Islet precursor cell (in vitro differentiated cells): ENCODE measurements around the gene IRF2.
"Not testable (repeated sequence)": the region's sequence is repeated elsewhere in the genome, so short reads cannot be mapped to it uniquely, and the experiment has no call there.

Source experiments
- DNase-seq: peaks from one replicate; pipeline ENCODE4 v3.0.0-alpha.2; 2018

The IRF2 gene

GRCh38 chr4:184385705-184386141 is 88.6 kb downstream of the IRF2 start:
- DNase-seq, result no peak

- no peak for DNase-seq
Observed at GRCh38 chr4:184384810-184385557, 89.4 kb downstream of the IRF2 start.

GRCh38 chr4:184384056-184384809 is 90.1 kb downstream of the IRF2 start:
- DNase-seq, result no peak

GRCh38 chr4:184383497-184384055 is 90.8 kb downstream of the IRF2 start:
- no peak for DNase-seq

- DNase-seq, result no peak
Observed at GRCh38 chr4:184382189-184382846, 92.0 kb downstream of the IRF2 start.

- no peak for DNase-seq
Observed at GRCh38 chr4:184380707-184381106, 93.6 kb downstream of the IRF2 start.

- not testable (repeated sequence) for DNase-seq
Observed at GRCh38 chr4:184380214-184380613, 94.1 kb downstream of the IRF2 start.

- no peak for DNase-seq
Observed at GRCh38 chr4:184376923-184377322, 97.4 kb downstream of the IRF2 start.

- DNase-seq, result no peak
Observed at GRCh38 chr4:184376126-184376838, 98.1 kb downstream of the IRF2 start.

GRCh38 chr4:184375623-184376022 is 98.7 kb downstream of the IRF2 start:
- DNase-seq, result not testable (repeated sequence)

- DNase-seq, result no peak
Observed at GRCh38 chr4:184375027-184375426, 99.3 kb downstream of the IRF2 start.

GRCh38 chr4:184373886-184374405 is 100.4 kb downstream of the IRF2 start:
- DNase-seq, result no peak

GRCh38 chr4:184371390-184371787 is 103.0 kb downstream of the IRF2 start:
- DNase-seq, result no peak

- no peak for DNase-seq
Observed at GRCh38 chr4:184370711-184371389, 103.5 kb downstream of the IRF2 start.

GRCh38 chr4:184369871-184370270 is 104.5 kb downstream of the IRF2 start:
- DNase-seq, result no peak

GRCh38 chr4:184368731-184369130 is 105.6 kb downstream of the IRF2 start:
- no peak for DNase-seq

GRCh38 chr4:184368290-184368689 is 106.1 kb downstream of the IRF2 start:
- DNase-seq, result no peak

- DNase-seq, result no peak
Observed at GRCh38 chr4:184364100-184364921, 110.0 kb downstream of the IRF2 start.

- DNase-seq, result no peak
Observed at GRCh38 chr4:184363258-184363657, 111.1 kb downstream of the IRF2 start.

GRCh38 chr4:184362396-184362795 is 112.0 kb downstream of the IRF2 start:
- no peak for DNase-seq

GRCh38 chr4:184361443-184361842 is 112.9 kb downstream of the IRF2 start:
- no peak for DNase-seq
